C4-2B (cell line): ENCODE data around the gene CAMK1D.

Experiments
- H3K27ac ChIP-seq: fragments of 450-650 bp; 2 replicates; pipeline ENCODE4 v1.5.1; 2017
- ZFX ChIP-seq: fragments of 450-650 bp; IDR thresholded peaks from 2 replicates; pipeline ENCODE4 v1.6.1; 2017
- TF ChIP-seq, protein P1 (sequence below): fragments of 450-650 bp; conservative IDR thresholded peaks from 2 replicates; pipeline ENCODE4 v1.5.1; 2017; ENCODE audit warnings: mild to moderate bottlenecking

The CAMK1D gene

DNA sequence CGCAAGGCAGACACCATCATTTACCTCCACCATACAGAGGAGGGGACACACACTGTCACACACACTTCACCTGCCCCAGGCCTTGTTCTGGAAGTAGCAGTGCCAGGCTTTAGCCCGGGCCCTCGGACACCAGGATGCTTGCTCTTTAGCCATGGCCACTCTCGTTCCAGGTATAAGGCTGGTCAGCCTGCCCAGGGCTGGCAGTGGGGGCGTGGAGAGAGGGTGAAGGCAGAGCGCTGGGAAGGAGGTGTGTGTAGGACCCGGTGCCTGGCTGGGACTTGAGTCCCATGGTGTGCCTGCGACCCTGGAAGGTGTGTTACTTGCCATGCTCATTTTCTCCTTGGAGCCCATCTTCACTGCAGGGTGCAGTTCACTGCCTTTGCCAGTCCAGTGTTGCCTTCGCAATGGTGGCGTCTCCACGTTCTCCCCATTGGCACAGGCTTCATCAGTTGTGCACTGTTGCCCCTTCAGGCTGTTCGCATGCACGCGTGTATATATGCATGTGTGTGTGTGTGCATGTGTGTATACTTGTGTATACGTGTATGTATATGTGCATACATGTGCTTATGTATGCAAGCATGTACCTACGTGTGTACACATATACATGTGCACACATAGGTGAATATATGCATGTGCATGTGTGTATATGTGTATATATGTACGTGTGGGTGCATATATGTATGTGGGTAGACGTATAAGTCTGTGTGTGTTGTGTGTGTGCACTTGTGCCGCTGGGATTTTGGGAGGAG lies 153.4 kb downstream of the CAMK1D start:
- H3K27ac ChIP-seq: no peak overlapping the region
- no peak for TF ChIP-seq ZFX
- TF ChIP-seq, protein P1, sequence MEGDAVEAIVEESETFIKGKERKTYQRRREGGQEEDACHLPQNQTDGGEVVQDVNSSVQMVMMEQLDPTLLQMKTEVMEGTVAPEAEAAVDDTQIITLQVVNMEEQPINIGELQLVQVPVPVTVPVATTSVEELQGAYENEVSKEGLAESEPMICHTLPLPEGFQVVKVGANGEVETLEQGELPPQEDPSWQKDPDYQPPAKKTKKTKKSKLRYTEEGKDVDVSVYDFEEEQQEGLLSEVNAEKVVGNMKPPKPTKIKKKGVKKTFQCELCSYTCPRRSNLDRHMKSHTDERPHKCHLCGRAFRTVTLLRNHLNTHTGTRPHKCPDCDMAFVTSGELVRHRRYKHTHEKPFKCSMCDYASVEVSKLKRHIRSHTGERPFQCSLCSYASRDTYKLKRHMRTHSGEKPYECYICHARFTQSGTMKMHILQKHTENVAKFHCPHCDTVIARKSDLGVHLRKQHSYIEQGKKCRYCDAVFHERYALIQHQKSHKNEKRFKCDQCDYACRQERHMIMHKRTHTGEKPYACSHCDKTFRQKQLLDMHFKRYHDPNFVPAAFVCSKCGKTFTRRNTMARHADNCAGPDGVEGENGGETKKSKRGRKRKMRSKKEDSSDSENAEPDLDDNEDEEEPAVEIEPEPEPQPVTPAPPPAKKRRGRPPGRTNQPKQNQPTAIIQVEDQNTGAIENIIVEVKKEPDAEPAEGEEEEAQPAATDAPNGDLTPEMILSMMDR: no peak

DNA sequence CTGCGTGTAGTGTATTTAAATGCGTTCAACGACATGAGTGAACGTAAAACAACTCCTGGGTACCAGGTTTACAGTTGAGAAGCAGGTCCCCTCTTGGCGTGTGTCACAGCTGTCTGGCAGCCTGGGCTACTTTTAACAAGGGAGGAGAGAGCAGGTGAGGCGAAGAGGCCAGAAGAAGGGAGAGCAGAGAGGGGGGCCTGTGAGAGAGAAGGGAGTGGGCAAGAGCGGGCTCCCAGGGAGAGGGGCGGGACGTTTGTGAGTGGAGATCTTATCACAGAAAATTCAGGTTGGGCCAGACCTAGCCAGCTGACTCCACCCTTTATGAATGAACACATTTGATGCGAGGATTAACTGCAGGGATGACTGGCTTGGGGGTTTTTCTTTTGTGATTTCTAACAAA lies 154.0 kb downstream of the CAMK1D start:
- TF ChIP-seq, protein P1: no peak
- TF ChIP-seq ZFX: no peak
- no peak overlapping the region for H3K27ac ChIP-seq

GRCh38 chr10:12504176-12504575 lies 154.8 kb downstream of the CAMK1D start:
- TF ChIP-seq, protein P1: no peak
- no peak for TF ChIP-seq ZFX

GRCh38 chr10:12504628-12505027 lies 155.3 kb downstream of the CAMK1D start:
- no peak overlapping the region for H3K27ac ChIP-seq
- TF ChIP-seq, protein P1: no peak
- no peak for TF ChIP-seq ZFX

More at GRCh38 chr10:12504176-12504575, 154.8 kb downstream of the CAMK1D start:
- H3K27ac ChIP-seq: no peak overlapping the region

- no peak for TF ChIP-seq ZFX
- TF ChIP-seq, protein P1: no peak
- no peak overlapping the region for H3K27ac ChIP-seq
Observed at GRCh38 chr10:12505683-12506082, 156.3 kb downstream of the CAMK1D start.

GRCh38 chr10:12507165-12507850 lies 158.0 kb downstream of the CAMK1D start:
- TF ChIP-seq, protein P1: no peak
- no peak for TF ChIP-seq ZFX
- no peak overlapping the region for H3K27ac ChIP-seq

DNA sequence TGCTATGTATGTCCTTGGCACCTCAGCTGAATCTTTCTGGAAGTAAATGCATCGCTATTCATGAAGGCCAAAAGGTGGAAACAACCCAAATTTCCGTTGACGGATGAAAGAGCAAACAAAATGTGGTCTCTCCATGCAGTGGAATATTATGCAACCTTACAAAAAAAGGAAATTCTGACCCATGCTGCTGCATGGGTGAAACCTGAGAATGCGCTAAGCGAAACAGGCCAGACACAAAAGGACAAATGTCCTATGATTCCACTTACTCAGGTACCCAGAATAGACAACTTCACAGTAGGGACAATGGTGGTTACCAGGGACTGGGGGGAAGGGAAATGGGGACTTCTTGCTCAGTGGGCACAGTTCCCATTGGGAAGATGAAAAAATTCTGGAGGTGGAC lies 158.8 kb downstream of the CAMK1D start:
- TF ChIP-seq ZFX: no peak
- TF ChIP-seq, protein P1: no peak
- H3K27ac ChIP-seq: no peak overlapping the region
